ENCODE measurements around the gene CLEC17A.

GRCh38 chr19:14545716-14546082, 37.2 kb upstream of the CLEC17A start:
- TF ChIP-seq USF2 (IDR thresholded peaks at IDR 0.05) (no peak), TP53 (CRISPR knock-in tag; IDR thresholded peaks at IDR 0.05) (no peak), POLR2A (IDR thresholded peaks at IDR 0.05; ENCODE audit: low read length) (no peak), REST (IDR thresholded peaks at IDR 0.05) (no peak), MAX (IDR thresholded peaks at IDR 0.05) (no peak)
- TF ChIP-seq, protein P1, sequence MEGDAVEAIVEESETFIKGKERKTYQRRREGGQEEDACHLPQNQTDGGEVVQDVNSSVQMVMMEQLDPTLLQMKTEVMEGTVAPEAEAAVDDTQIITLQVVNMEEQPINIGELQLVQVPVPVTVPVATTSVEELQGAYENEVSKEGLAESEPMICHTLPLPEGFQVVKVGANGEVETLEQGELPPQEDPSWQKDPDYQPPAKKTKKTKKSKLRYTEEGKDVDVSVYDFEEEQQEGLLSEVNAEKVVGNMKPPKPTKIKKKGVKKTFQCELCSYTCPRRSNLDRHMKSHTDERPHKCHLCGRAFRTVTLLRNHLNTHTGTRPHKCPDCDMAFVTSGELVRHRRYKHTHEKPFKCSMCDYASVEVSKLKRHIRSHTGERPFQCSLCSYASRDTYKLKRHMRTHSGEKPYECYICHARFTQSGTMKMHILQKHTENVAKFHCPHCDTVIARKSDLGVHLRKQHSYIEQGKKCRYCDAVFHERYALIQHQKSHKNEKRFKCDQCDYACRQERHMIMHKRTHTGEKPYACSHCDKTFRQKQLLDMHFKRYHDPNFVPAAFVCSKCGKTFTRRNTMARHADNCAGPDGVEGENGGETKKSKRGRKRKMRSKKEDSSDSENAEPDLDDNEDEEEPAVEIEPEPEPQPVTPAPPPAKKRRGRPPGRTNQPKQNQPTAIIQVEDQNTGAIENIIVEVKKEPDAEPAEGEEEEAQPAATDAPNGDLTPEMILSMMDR (IDR thresholded peaks at IDR 0.05), result no peak
- TF ChIP-seq, protein P2, sequence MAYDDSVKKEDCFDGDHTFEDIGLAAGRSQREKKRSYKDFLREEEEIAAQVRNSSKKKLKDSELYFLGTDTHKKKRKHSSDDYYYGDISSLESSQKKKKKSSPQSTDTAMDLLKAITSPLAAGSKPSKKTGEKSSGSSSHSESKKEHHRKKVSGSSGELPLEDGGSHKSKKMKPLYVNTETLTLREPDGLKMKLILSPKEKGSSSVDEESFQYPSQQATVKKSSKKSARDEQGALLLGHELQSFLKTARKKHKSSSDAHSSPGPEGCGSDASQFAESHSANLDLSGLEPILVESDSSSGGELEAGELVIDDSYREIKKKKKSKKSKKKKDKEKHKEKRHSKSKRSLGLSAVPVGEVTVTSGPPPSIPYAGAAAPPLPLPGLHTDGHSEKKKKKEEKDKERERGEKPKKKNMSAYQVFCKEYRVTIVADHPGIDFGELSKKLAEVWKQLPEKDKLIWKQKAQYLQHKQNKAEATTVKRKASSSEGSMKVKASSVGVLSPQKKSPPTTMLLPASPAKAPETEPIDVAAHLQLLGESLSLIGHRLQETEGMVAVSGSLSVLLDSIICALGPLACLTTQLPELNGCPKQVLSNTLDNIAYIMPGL (CRISPR knock-in tag; IDR thresholded peaks at IDR 0.05; ENCODE audit: borderline replicate concordance), result no peak
